HepG2 (cell line): ENCODE data around the gene KBTBD13. TPM values are rescaled to one million over a fixed set of nuclear protein-coding genes. Genes with fewer than 3 reads are reported as not detected.

Source experiments
- ATAC-seq: fragments of 200-7000 bp; cut with Tn5 transposase; 3 replicates; pipeline ENCODE4 v1.9.1; 2020; ENCODE audit warnings: mild to moderate bottlenecking, moderate library complexity
- BruUV-seq: library from RNA; stranded (reverse); fragments of 400-500 nt; replicated peaks from 2 replicates; lab custom pipeline; 2021; lab: Mats Ljungman, UMichigan
- CTCF ChIA-PET: fragments of 300-600 bp; formaldehyde crosslinking; extraction: SDS; loops from one replicate; lab custom pipeline; 2021; ENCODE audit warnings: low total read pairs, inconsistent platforms, low intra/inter-chr PET ratio; lab: Yijun Ruan, JAX
- POLR2A ChIA-PET: fragments of 350-600 bp; sonication (Branson Sonifier 250); formaldehyde crosslinking; loops from one replicate; lab custom pipeline; 2020; ENCODE audit warnings: antibody characterized with exemption, inconsistent platforms; lab: Yijun Ruan, JAX
- DNase-seq: peaks from one replicate; pipeline ENCODE4 v3.0.0-alpha.2; 2015; ENCODE audit warnings: low spot score
- FAIRE-seq: peaks from 3 replicates; lab custom pipeline; 2011; peaks lifted over from hg19 to GRCh38; lab: Jason Lieb, UNC
- H2AFZ ChIP-seq: one replicate; pipeline ENCODE4 v1.6.1; 2011; ENCODE audit warnings: low read length, inconsistent platforms
- H3K27ac ChIP-seq: fragments of 300-600 bp; 3 replicates; pipeline ENCODE4 v1.8.0; 2011; ENCODE audit warnings: mixed run types, mild to moderate bottlenecking, mixed read lengths, low read length, inconsistent platforms; ENCODE audit not compliant: insufficient read depth; ENCODE audit errors: extremely low read length
- H3K27me3 ChIP-seq, 2 experiments: fragments of 200-600 bp in 1 of 2; 2 replicates in 1 of 2; 3 replicates in 1 of 2; pipeline versions ENCODE4 v1.6.0 to v1.8.0; 2011; ENCODE audit warnings: low read length in 2 of 2, mild to moderate bottlenecking in 2 of 2, moderate library complexity in 2 of 2, inconsistent platforms in 1 of 2; ENCODE audit not compliant: insufficient read depth in 2 of 2, control insufficient read depth in 1 of 2
- H3K36me3 ChIP-seq, 2 experiments: fragments of 200-600 bp in 1 of 2; replicated peaks in 1 of 2; 2 replicates in 1 of 2; 3 replicates in 1 of 2; pipeline versions ENCODE4 v1.5.1 to v1.8.0; 2011; ENCODE audit warnings: low read length in 2 of 2, inconsistent platforms in 1 of 2; ENCODE audit not compliant: insufficient read depth in 2 of 2, control insufficient read depth in 1 of 2
- H3K4me1 ChIP-seq: 2 replicates; pipeline ENCODE4 v1.5.1; 2012; ENCODE audit warnings: low read length, inconsistent platforms; ENCODE audit not compliant: insufficient read depth
- H3K4me2 ChIP-seq: 2 replicates; pipeline ENCODE4 v1.6.0; 2011; ENCODE audit warnings: low read depth, low read length, inconsistent platforms
- H3K4me3 ChIP-seq, 3 experiments: fragments of 200-600 bp in 1 of 3; sonication (generic), shearing (Covaris generic) in 1 of 3; replicated peaks in 1 of 3; 2 replicates each; pipeline ENCODE4 v1.5.1; 2011 to 2016; ENCODE audit warnings: low read length in 3 of 3, inconsistent platforms in 2 of 3, low read depth in 2 of 3, mild to moderate bottlenecking in 2 of 3, control low read depth in 1 of 3, mixed read lengths in 1 of 3; ENCODE audit not compliant: insufficient read depth in 1 of 3
- H3K79me2 ChIP-seq: one replicate; pipeline ENCODE4 v1.6.1; 2011; ENCODE audit warnings: low read length, inconsistent platforms; ENCODE audit not compliant: insufficient read depth
- H3K9ac ChIP-seq: 2 replicates; pipeline ENCODE4 v1.6.0; 2011; ENCODE audit warnings: mild to moderate bottlenecking, low read depth, low read length, inconsistent platforms; ENCODE audit not compliant: insufficient read depth
- H3K9me3 ChIP-seq: 2 replicates; pipeline ENCODE4 v1.5.1; 2012; ENCODE audit warnings: mild to moderate bottlenecking, low read length
- H4K20me1 ChIP-seq: 2 replicates; pipeline ENCODE4 v1.6.0; 2011; ENCODE audit warnings: inconsistent platforms, mild to moderate bottlenecking, low read length, moderate library complexity; ENCODE audit not compliant: insufficient read depth
- MAFF ChIP-seq: IDR thresholded peaks from 2 replicates; pipeline ENCODE4 v1.6.1; 2011; ENCODE audit warnings: low read depth, low read length, improper control_type of control experiment
- MAFK ChIP-seq, 2 experiments: IDR thresholded peaks in 1 of 2; conservative IDR thresholded peaks in 1 of 2; 2 replicates each; pipeline ENCODE4 v1.6.1; 2011; ENCODE audit warnings: improper control_type of control experiment in 2 of 2, low read length in 2 of 2
- ZBTB38 ChIP-seq: sonication (generic); formaldehyde crosslinking; IDR thresholded peaks from 2 replicates; pipeline ENCODE4 v1.5.1; 2020; ENCODE audit warnings: mild to moderate bottlenecking, missing genetic modification reagents
- ZNF598 ChIP-seq: sonication (generic); formaldehyde crosslinking; IDR thresholded peaks from 2 replicates; pipeline ENCODE4 v1.5.1; 2020; ENCODE audit warnings: mild to moderate bottlenecking, missing genetic modification reagents, borderline replicate concordance
- ZNF75D ChIP-seq: sonication (generic); formaldehyde crosslinking; IDR thresholded peaks from 2 replicates; pipeline ENCODE4 v1.8.1; 2023; ENCODE audit warnings: missing genetic modification reagents, mild to moderate bottlenecking, borderline replicate concordance
- ZNF782 ChIP-seq: sonication (generic); formaldehyde crosslinking; IDR thresholded peaks from 2 replicates; pipeline ENCODE4 v1.4.0; 2020; ENCODE audit warnings: missing genetic modification reagents, mild to moderate bottlenecking, borderline replicate concordance
- WGBS: methylation state at CpG from one replicate; pipeline ENCODE4 v1.1.6; 2017; ENCODE audit warnings: low lambda C conversion rate; 5-methylcytosine and 5-hydroxymethylcytosine counted together
- in situ Hi-C: cut with HindIII; loops from 2 replicates; pipeline ENCODE4 v1.10.0; 2017; ENCODE audit warnings: low pct_unique_long_range_greater_than_20kb; ENCODE audit not compliant: extremely low pct_ligation_motif_present
- intact Hi-C: fragments of 100-400 bp; cut with micrococcal nuclease; formaldehyde crosslinking; loops from one replicate; pipeline ENCODE4 v1.10.0; 2022; ENCODE audit not compliant: unreplicated experiment
- polyA plus RNA-seq, 8 experiments: library from polyadenylated mRNA; depleted of rRNA in 3 of 8; stranded (reverse) in 7 of 8; unstranded in 1 of 8; fragments of >200 nt; fragmentation: Illumina TruSeq in 4 of 8; extraction: Trizol in 4 of 8; gene quantifications; 2 replicates each; pipeline versions ENCODE4 v1.2.1 to v1.2.3, GENCODE V29; 2011 to 2016; ENCODE audit warnings: low read depth in 4 of 8, missing spikeins in 1 of 8, mixed read lengths in 1 of 8; ENCODE audit not compliant: insufficient read depth in 1 of 8
- total RNA-seq, 5 experiments: library from RNA; depleted of rRNA; stranded (reverse); fragments of >200 nt; fragmentation: Illumina TruSeq; extraction: Trizol; gene quantifications; 2 replicates each; pipeline ENCODE4 v1.2.3, GENCODE V29; 2016; ENCODE audit warnings: low read depth in 1 of 5

Gene KBTBD13
- total and polyA plus RNA-seq, 2 of the 13 experiments (the other 11 are each of a cell fraction or from before 2014, with no cell fraction given), result not detected

GRCh38 chr15:65077981-65078352, 1.4 kb downstream of the KBTBD13 start (continued):
- TF ChIP-seq ZBTB38 (CRISPR knock-in tag) (0 out of 2 replicates have a peak, but pooled peaks have one; percentile 26), ZNF782 (CRISPR knock-in tag) (no peak)

- no peak overlapping the region for H3K9ac ChIP-seq
- no peak overlapping the region for H3K4me3 ChIP-seq
- BruUV-seq, result no TSS peak
- no peaks in the 10 kb centered on the region for H3K9me3 ChIP-seq
- H3K79me2 ChIP-seq, result no peaks in the 10 kb centered on the region
- peaks cover 57% of the 10 kb centered on the region for H3K4me1 ChIP-seq
- H3K36me3 ChIP-seq, result no peaks in the 10 kb centered on the region
- H3K27me3 ChIP-seq, result peaks cover 0 to 21% of the 10 kb centered on the region in 2 experiments; a peak in 2 of 5 replicates
- no peak overlapping the region for H2AFZ ChIP-seq
- ATAC-seq, result peak; percentile 12; the same call in 1 of the 3 replicates
- no peak for DNase-seq
- no peak overlapping the region; the same call in 1 of the 2 replicates for H3K4me2 ChIP-seq
- intact Hi-C loops, result loop anchor here (2.0 kb wide), 1 partner anchor 47 kb away; no protein-coding TSS in a partner anchor
- CTCF ChIA-PET, result interaction anchor here (2.7 kb wide), 1 partner anchor 46 kb away, joined by 9 read pairs; no protein-coding TSS in a partner anchor
- no peaks in the 10 kb centered on the region for H4K20me1 ChIP-seq
- peak; percentile 35; the same call in 1 of the 2 replicates for TF ChIP-seq MAFF
- TF ChIP-seq MAFK (conservative IDR thresholded peaks at IDR 0.05 in 1 of 2, IDR thresholded peaks at IDR 0.05 in 1 of 2; ENCODE audit: low read length in 2 of 2), result peak; percentile 45 to 72; a peak in 3 of 4 replicates
- no peak for TF ChIP-seq ZNF598 (CRISPR knock-in tag)
- TF ChIP-seq ZNF75D (CRISPR knock-in tag), result no peak
- TF ChIP-seq, all 625 proteins: peak for 2
- POLR2A ChIA-PET, result interaction anchor here (1.0 kb wide), 1 partner anchor 9 kb away, joined by 3 read pairs; no protein-coding TSS in a partner anchor
- WGBS, result no CpG with 5 or more reads among the region's 5 CpGs
- H3K27ac ChIP-seq, result no peak overlapping the region
- FAIRE-seq, result no peak
- in situ Hi-C loops, result no loop called here
These were observed 3.0 kb downstream of the KBTBD13 start for GRCh38 chr15:65079580-65079979.
